ENCODE data around the gene SMYD1.

The SMYD1 gene

GRCh38 chr2:88131201-88131998, 63.8 kb downstream of the SMYD1 start:
- DNase-seq (ENCODE audit: low read depth): no peak
- H3K4me3 ChIP-seq (ENCODE audit: low read depth, low read length): no peak overlapping the region

- no peak overlapping the region for H3K4me3 ChIP-seq (ENCODE audit: low read depth, low read length)
- DNase-seq (ENCODE audit: low read depth): no peak
These were observed 64.4 kb downstream of the SMYD1 start for GRCh38 chr2:88131999-88132368.

- no peak overlapping the region for H3K4me3 ChIP-seq (ENCODE audit: low read depth, low read length)
- DNase-seq (ENCODE audit: low read depth): no peak
These were observed 66.2 kb downstream of the SMYD1 start for GRCh38 chr2:88133875-88134274.

- DNase-seq (ENCODE audit: low read depth): no peak
- H3K4me3 ChIP-seq (ENCODE audit: low read depth, low read length): no peak overlapping the region
These were observed 69.2 kb downstream of the SMYD1 start for GRCh38 chr2:88136817-88137216.

GRCh38 chr2:88137833-88138232, 70.2 kb downstream of the SMYD1 start:
- no peak for DNase-seq (ENCODE audit: low read depth)
- no peak overlapping the region for H3K4me3 ChIP-seq (ENCODE audit: low read depth, low read length)

- DNase-seq (ENCODE audit: low read depth): no peak
- no peak overlapping the region for H3K4me3 ChIP-seq (ENCODE audit: low read depth, low read length)
These were observed 71.6 kb downstream of the SMYD1 start for GRCh38 chr2:88139203-88139702.

- no peak for DNase-seq (ENCODE audit: low read depth)
- no peak overlapping the region for H3K4me3 ChIP-seq (ENCODE audit: low read depth, low read length)
These were observed 72.2 kb downstream of the SMYD1 start for GRCh38 chr2:88139804-88140203.

- H3K4me3 ChIP-seq (ENCODE audit: low read depth, low read length): no peak overlapping the region
- DNase-seq (ENCODE audit: low read depth): no peak
These were observed 74.3 kb downstream of the SMYD1 start for GRCh38 chr2:88141952-88142351.

- no peak overlapping the region for H3K4me3 ChIP-seq (ENCODE audit: low read depth, low read length)
- DNase-seq (ENCODE audit: low read depth): no peak
These were observed 76.6 kb downstream of the SMYD1 start for GRCh38 chr2:88144271-88144670.

GRCh38 chr2:88144914-88145497, 77.4 kb downstream of the SMYD1 start:
- H3K4me3 ChIP-seq (ENCODE audit: low read depth, low read length): no peak overlapping the region

GRCh38 chr2:88146590-88146989, 79.0 kb downstream of the SMYD1 start:
- DNase-seq (ENCODE audit: low read depth): no peak
- no peak overlapping the region for H3K4me3 ChIP-seq (ENCODE audit: low read depth, low read length)

More at GRCh38 chr2:88144914-88145497, 77.4 kb downstream of the SMYD1 start:
- DNase-seq (ENCODE audit: low read depth): no peak

GRCh38 chr2:88147145-88147544, 79.5 kb downstream of the SMYD1 start:
- H3K4me3 ChIP-seq (ENCODE audit: low read depth, low read length): no peak overlapping the region
- DNase-seq (ENCODE audit: low read depth): no peak

- DNase-seq (ENCODE audit: low read depth): no peak
- H3K4me3 ChIP-seq (ENCODE audit: low read depth, low read length): no peak overlapping the region
These were observed 81.4 kb downstream of the SMYD1 start for GRCh38 chr2:88148929-88149438.

GRCh38 chr2:88159481-88159880, 91.9 kb downstream of the SMYD1 start:
- DNase-seq (ENCODE audit: low read depth): no peak
- H3K4me3 ChIP-seq (ENCODE audit: low read depth, low read length): no peak overlapping the region

- H3K4me3 ChIP-seq (ENCODE audit: low read depth, low read length): no peak overlapping the region
- no peak for DNase-seq (ENCODE audit: low read depth)
These were observed 92.4 kb downstream of the SMYD1 start for GRCh38 chr2:88159955-88160415.

- no peak overlapping the region for H3K4me3 ChIP-seq (ENCODE audit: low read depth, low read length)
- DNase-seq (ENCODE audit: low read depth): no peak
These were observed 92.9 kb downstream of the SMYD1 start for GRCh38 chr2:88160517-88160916.

GRCh38 chr2:88161446-88162244, 94.0 kb downstream of the SMYD1 start:
- no peak overlapping the region for H3K4me3 ChIP-seq (ENCODE audit: low read depth, low read length)
- no peak for DNase-seq (ENCODE audit: low read depth)
